Measurements from ENCODE around the gene CDH24.

The CDH24 gene

DNA sequence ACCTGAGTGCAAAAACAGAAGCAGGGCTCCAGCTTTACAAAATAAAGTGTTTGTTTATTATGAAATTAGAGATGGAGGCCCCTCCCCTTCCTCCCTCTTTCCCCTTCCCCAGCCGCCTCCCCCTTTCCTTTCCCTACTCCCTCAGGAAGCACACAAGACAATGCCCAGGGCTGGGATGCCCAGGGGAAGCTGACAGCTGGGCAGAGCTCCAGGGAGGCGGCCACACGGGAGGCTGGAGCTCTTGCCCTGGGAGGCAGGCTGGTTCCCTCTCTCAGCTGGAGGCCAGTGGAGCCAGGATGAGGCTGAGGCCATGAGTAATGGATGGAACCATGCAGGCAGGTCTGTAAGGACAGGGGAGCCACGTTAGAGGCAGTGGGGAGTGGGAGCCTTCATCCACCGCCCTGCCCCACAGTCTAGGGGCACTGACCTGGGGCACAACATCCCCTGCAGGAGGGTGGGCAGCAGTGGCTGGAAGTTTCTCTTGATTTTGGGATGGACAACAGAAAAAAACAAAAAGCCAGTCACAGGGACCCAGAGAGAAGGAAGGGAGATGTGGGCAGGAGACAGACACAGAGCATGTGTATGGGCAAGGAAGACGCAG lies 10.2 kb downstream of the CDH24 start:
- no peak for DNase-seq (ENCODE audit: low read depth)
- no peak overlapping the region for H3K4me3 ChIP-seq (ENCODE audit: low read depth, low read length)
- TF ChIP-seq, protein P1, sequence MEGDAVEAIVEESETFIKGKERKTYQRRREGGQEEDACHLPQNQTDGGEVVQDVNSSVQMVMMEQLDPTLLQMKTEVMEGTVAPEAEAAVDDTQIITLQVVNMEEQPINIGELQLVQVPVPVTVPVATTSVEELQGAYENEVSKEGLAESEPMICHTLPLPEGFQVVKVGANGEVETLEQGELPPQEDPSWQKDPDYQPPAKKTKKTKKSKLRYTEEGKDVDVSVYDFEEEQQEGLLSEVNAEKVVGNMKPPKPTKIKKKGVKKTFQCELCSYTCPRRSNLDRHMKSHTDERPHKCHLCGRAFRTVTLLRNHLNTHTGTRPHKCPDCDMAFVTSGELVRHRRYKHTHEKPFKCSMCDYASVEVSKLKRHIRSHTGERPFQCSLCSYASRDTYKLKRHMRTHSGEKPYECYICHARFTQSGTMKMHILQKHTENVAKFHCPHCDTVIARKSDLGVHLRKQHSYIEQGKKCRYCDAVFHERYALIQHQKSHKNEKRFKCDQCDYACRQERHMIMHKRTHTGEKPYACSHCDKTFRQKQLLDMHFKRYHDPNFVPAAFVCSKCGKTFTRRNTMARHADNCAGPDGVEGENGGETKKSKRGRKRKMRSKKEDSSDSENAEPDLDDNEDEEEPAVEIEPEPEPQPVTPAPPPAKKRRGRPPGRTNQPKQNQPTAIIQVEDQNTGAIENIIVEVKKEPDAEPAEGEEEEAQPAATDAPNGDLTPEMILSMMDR (IDR thresholded peaks at IDR 0.05; ENCODE audit: low read depth, low read length) = no peak
- TF ChIP-seq POLR2A (IDR thresholded peaks at IDR 0.05; ENCODE audit: extremely low read depth, insufficient read length) (no peak), MYC (IDR thresholded peaks at IDR 0.05; ENCODE audit: low read depth, low read length) (no peak)
- TF ChIP-seq, protein P2, sequence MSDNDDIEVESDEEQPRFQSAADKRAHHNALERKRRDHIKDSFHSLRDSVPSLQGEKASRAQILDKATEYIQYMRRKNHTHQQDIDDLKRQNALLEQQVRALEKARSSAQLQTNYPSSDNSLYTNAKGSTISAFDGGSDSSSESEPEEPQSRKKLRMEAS (IDR thresholded peaks at IDR 0.05; ENCODE audit: low read depth, low read length) = no peak

DNA sequence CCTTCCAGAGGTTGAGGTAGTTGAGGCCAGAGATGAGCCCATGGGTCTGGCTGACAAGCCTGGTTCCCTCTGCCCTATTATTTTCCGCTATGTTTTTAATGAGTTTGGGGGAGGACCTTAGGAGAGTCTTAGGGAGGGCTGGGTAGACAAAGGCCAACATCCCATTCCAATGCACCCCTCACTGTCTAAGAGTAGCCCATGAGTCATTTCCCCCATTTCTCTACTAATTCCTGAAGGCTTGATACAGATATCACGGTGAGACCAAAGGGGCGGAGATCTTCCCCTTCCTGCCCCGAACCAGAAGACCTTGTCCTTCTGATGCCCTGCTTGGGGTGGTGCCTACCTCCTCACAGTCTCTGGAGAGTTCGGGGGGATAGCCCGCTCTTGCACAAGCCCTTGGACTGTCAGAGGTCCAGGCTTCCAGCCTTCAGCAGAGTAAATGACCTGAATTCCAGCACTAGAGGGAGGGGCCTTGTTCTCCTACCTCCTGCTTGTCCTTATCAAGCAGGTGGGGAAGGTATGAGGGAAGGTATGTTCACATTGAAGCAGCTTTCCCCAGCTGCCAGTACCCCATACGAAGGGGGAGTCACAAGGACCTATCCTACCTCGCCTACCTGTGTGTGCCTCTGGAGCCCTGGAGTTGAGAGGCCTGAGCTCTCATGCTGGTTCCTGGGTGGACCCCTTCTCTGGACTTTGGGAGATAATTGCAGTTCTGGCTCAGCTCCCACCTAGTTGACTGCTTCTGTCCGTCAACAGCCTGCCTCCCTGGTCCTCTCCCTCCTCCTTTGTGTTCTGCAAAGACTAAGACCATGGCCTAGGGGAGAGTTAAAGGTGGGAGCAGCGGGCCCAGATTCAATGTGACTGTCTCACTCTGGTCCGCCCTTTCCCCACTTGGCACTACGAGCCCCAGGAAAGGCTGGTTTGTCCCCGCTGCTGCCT lies 11.6 kb downstream of the CDH24 start:
- H3K4me3 ChIP-seq (ENCODE audit: low read depth, low read length) = no peak overlapping the region
- DNase-seq (ENCODE audit: low read depth) = no peak
- TF ChIP-seq, protein P2 (IDR thresholded peaks at IDR 0.05; ENCODE audit: low read depth, low read length) = no peak
- TF ChIP-seq, protein P1 (IDR thresholded peaks at IDR 0.05; ENCODE audit: low read depth, low read length) = no peak
- no peak for TF ChIP-seq MYC (IDR thresholded peaks at IDR 0.05; ENCODE audit: low read depth, low read length)
- no peak for TF ChIP-seq POLR2A (IDR thresholded peaks at IDR 0.05; ENCODE audit: extremely low read depth, insufficient read length)

DNA sequence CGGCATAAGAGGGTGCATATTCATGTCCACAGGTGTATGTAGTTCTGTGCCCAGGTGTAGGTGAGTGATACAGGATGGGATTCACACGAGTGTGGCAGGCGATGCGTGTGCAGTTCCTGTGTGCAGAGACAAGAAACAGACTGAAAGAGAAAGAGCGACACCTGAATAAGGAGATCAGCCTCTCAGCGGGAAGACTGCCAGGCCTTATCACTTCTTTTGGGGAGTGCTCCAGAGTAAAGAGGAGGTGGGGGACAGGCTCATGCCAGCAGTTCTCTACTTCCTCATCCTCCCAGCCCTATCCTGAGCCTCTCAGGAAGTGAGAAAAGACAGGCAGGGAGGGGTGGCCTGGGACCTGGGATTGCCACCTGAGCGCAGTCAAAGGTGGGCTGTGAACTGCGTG lies 12.5 kb downstream of the CDH24 start:
- TF ChIP-seq, protein P2 (IDR thresholded peaks at IDR 0.05; ENCODE audit: low read depth, low read length) = no peak
- TF ChIP-seq POLR2A (IDR thresholded peaks at IDR 0.05; ENCODE audit: extremely low read depth, insufficient read length) (no peak), MYC (IDR thresholded peaks at IDR 0.05; ENCODE audit: low read depth, low read length) (no peak)
- TF ChIP-seq, protein P1 (IDR thresholded peaks at IDR 0.05; ENCODE audit: low read depth, low read length) = no peak
- no peak overlapping the region for H3K4me3 ChIP-seq (ENCODE audit: low read depth, low read length)
- DNase-seq (ENCODE audit: low read depth) = no peak

DNA sequence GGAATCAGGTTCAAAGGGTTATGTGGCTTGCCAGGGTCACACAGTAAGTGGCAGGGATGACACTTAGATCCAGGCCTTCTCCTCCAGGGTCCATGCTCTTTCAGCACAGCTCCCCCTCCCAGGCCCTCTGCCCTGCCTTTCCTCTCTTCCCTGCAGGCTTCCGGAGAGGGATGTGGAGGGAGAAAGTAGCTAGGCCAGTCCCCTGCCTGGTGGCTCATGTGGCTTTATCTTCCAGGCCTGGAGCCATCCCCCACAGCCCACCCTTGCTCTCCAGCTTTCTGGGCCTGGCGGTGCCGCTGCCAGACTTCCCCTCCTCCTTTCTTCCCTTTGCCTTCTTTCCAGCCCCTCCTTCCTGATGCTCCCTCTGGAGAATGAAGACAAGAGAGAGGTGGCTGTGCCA lies 13.6 kb downstream of the CDH24 start:
- DNase-seq (ENCODE audit: low read depth) = no peak
- no peak overlapping the region for H3K4me3 ChIP-seq (ENCODE audit: low read depth, low read length)
- TF ChIP-seq MYC (IDR thresholded peaks at IDR 0.05; ENCODE audit: low read depth, low read length) = no peak
- TF ChIP-seq POLR2A (IDR thresholded peaks at IDR 0.05; ENCODE audit: extremely low read depth, insufficient read length) = no peak
- TF ChIP-seq, protein P2 (IDR thresholded peaks at IDR 0.05; ENCODE audit: low read depth, low read length) = no peak
- TF ChIP-seq, protein P1 (IDR thresholded peaks at IDR 0.05; ENCODE audit: low read depth, low read length) = no peak

DNA sequence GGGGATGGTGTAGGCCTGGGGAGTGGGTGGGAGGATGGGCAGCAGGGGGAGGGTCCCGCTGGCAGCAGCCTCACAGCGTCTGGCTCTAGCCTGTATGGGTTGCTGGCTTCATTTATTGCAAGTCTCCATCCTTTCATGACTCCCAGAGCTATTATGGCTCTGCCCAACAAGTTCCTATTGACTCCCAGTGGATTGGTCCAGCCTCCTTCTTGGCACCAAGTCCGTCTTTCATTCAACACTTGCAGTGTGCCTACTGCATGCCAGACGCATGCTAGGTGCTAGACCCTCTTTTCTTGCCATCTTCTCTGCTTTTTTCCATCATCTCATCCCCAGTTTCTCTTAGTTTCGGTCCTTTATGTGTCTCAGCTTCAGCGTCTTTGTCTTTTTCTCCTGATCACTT lies 14.2 kb downstream of the CDH24 start:
- DNase-seq (ENCODE audit: low read depth) = no peak
- TF ChIP-seq POLR2A (IDR thresholded peaks at IDR 0.05; ENCODE audit: extremely low read depth, insufficient read length) (no peak), MYC (IDR thresholded peaks at IDR 0.05; ENCODE audit: low read depth, low read length) (no peak)
- TF ChIP-seq, protein P1 (IDR thresholded peaks at IDR 0.05; ENCODE audit: low read depth, low read length) = no peak
- TF ChIP-seq, protein P2 (IDR thresholded peaks at IDR 0.05; ENCODE audit: low read depth, low read length) = no peak
- no peak overlapping the region for H3K4me3 ChIP-seq (ENCODE audit: low read depth, low read length)
